ENCODE data around the gene MAD1L1. TPM values are rescaled to one million over a fixed set of nuclear protein-coding genes. Genes with fewer than 3 reads are reported as not detected.
"Not testable (repeated sequence)": the region's sequence is repeated elsewhere in the genome, so short reads cannot be mapped to it uniquely, and the experiment has no call there.

Gene MAD1L1
- total RNA-seq, 6 experiments from 2014 or later, result 15.1 to 37.4 (median 20.5) TPM

- 93% methylated on average over 5 of the region's 8 CpGs for WGBS (ENCODE audit: insufficient coverage, low coverage, low lambda C conversion rate, missing lambda C conversion rate)
- peak in 1 of 3 donors; percentile 46 for DNase-seq
- Histone ChIP-seq H3K4me1 (no peaks in the 10 kb centered on the region), H3K36me3 (no peaks in the 10 kb centered on the region), H3K9me3 (no peaks in the 10 kb centered on the region), H3K27ac (no peak overlapping the region), H3K4me3 (no peak overlapping the region), H3K27me3 (no peaks in the 10 kb centered on the region)
- TF ChIP-seq CTCF (IDR thresholded peaks at IDR 0.05) (no peak), POLR2A (IDR thresholded peaks at IDR 0.05) (no peak)
- ATAC-seq, result no peak
- intact Hi-C loops (cut with DNase I), result no loop called here
Observed at GRCh38 chr7:2270495-2270894, 37.8 kb upstream of the MAD1L1 start.

GRCh38 chr7:2269991-2270460, 37.3 kb upstream of the MAD1L1 start:
- H3K27ac ChIP-seq, result no peak overlapping the region

GRCh38 chr7:2269089-2269990, 36.6 kb upstream of the MAD1L1 start:
- H3K9me3 ChIP-seq; H3K4me3 ChIP-seq; DNase-seq; H3K27me3 ChIP-seq; intact Hi-C loops (cut with DNase I); H3K36me3 ChIP-seq; H3K4me1 ChIP-seq; H3K27ac ChIP-seq: not testable (repeated sequence)
- WGBS (ENCODE audit: insufficient coverage, low coverage, low lambda C conversion rate, missing lambda C conversion rate), result 74% methylated on average over 11 of the region's 18 CpGs
- peak; percentile 43 to 80 (median 66) for ATAC-seq

More at GRCh38 chr7:2269991-2270460, 37.3 kb upstream of the MAD1L1 start:
- H3K4me1 ChIP-seq, result no peaks in the 10 kb centered on the region
- ATAC-seq (no peak), DNase-seq (no peak)
- no peaks in the 10 kb centered on the region for H3K27me3 ChIP-seq
- H3K9me3 ChIP-seq, result no peaks in the 10 kb centered on the region
- TF ChIP-seq POLR2A (IDR thresholded peaks at IDR 0.05), result no peak
- no peak for TF ChIP-seq CTCF (IDR thresholded peaks at IDR 0.05)
- no peak overlapping the region for H3K4me3 ChIP-seq
- no peaks in the 10 kb centered on the region for H3K36me3 ChIP-seq
- 94% methylated on average over 8 of the region's 10 CpGs for WGBS (ENCODE audit: insufficient coverage, low coverage, low lambda C conversion rate, missing lambda C conversion rate)
- intact Hi-C loops (cut with DNase I), result no loop called here

GRCh38 chr7:2266911-2267310, 34.2 kb upstream of the MAD1L1 start:
- DNase-seq (no peak), ATAC-seq (peak in 2 of 4 donors; percentile 54 to 67)
- H3K27ac ChIP-seq, result no peak overlapping the region
- no peaks in the 10 kb centered on the region for H3K36me3 ChIP-seq
- H3K4me3 ChIP-seq, result no peak overlapping the region
- no peaks in the 10 kb centered on the region for H3K27me3 ChIP-seq
- intact Hi-C loops (cut with DNase I), result no loop called here
- TF ChIP-seq POLR2A (IDR thresholded peaks at IDR 0.05) (no peak), CTCF (IDR thresholded peaks at IDR 0.05) (no peak)
- no peaks in the 10 kb centered on the region for H3K4me1 ChIP-seq
- no peaks in the 10 kb centered on the region for H3K9me3 ChIP-seq
- WGBS (ENCODE audit: insufficient coverage, low coverage, low lambda C conversion rate, missing lambda C conversion rate), result 71% methylated on average over 6 of the region's 10 CpGs

- no peak for ATAC-seq
- peak in 1 of 3 donors; percentile 40 for DNase-seq
- no peaks in the 10 kb centered on the region for H3K36me3 ChIP-seq
- H3K27ac ChIP-seq, result no peak overlapping the region
- intact Hi-C loops (cut with DNase I), result no loop called here
- no peaks in the 10 kb centered on the region for H3K27me3 ChIP-seq
- no peaks in the 10 kb centered on the region for H3K4me1 ChIP-seq
- no peak overlapping the region for H3K4me3 ChIP-seq
- TF ChIP-seq POLR2A (IDR thresholded peaks at IDR 0.05) (no peak), CTCF (IDR thresholded peaks at IDR 0.05) (no peak)
- no peaks in the 10 kb centered on the region for H3K9me3 ChIP-seq
- 88% methylated on average over 5 of the region's 23 CpGs for WGBS (ENCODE audit: insufficient coverage, low coverage, low lambda C conversion rate, missing lambda C conversion rate)
Observed at GRCh38 chr7:2264158-2264557, 31.4 kb upstream of the MAD1L1 start.
